ENCODE measurements around the gene SOCS6. TPM values are rescaled to one million over a fixed set of nuclear protein-coding genes. Genes with fewer than 3 reads are reported as not detected.

SOCS6 gene
- total RNA-seq, 1 experiment from 2014 or later, result 17.6 TPM

Other genes with a start within 250 kb of the SOCS6 start
- gene RTTN, start 83.4 kb upstream of the SOCS6 start, total RNA-seq (2014; rRNA removed; shearing (Covaris generic)), result 10.1 and 12.2 TPM in 2 replicates